ENCODE measurements around the gene PKDCC. TPM values are rescaled to one million over a fixed set of nuclear protein-coding genes. Genes with fewer than 3 reads are reported as not detected.

The PKDCC gene
- total RNA-seq, 1 experiment from 2014 or later: 3.9 TPM

DNA sequence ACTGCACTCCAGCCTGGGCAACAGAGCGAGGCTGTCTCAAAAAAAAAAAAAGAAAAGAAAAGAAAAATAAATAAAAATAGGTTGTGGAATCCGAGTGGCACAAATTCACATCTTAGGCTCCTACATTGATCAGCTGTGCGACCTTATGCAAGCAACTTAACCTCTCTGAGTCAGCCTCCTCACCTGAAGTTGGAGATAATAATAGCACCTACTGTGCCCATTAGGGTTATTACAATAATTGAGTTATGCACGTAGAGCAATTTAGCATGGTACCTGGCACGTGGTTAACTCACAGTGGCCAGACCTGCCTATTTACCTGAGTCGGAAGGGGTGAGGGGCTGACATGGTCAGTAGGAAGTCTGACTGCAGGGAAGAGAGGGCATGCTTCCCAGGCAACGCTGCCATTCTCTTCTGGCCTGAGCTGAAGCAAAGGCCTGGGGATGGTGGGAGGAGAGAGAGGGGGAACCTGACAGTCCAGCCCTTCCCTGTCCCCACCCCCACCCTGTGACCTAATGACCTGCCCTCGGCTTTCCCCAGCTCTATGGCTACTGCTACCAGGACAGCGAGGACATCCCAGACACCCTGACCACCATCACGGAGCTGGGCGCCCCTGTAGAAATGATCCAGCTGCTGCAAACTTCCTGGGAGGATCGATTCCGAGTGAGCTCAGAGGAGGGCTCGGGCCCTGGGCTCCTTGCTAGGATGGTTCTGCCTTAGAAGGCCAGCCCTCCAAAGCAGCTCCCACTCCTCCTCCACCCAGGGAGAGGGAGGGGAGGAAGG lies 5.1 kb downstream of the PKDCC start:
- Histone ChIP-seq H3K27ac (no peak overlapping the region), H3K9me3 (ENCODE audit: insufficient read depth, low read depth) (no peaks in the 10 kb centered on the region), H3K27me3 (ENCODE audit: insufficient read depth, low read depth) (no peaks in the 10 kb centered on the region), H3K36me3 (ENCODE audit: low read depth) (no peaks in the 10 kb centered on the region), H3K9me2 (ENCODE audit: insufficient read depth) (no peaks in the 10 kb centered on the region), H3K4me1 (replicated peaks; ENCODE audit: insufficient read depth) (peaks cover 9% of the 10 kb centered on the region; the same call in 1 of the 2 replicates), H3K4me2 (no peak overlapping the region), H2AFZ (no peak overlapping the region), H4K20me1 (ENCODE audit: insufficient read depth) (no peaks in the 10 kb centered on the region), H3K4me3 (no peak overlapping the region), H3K79me2 (ENCODE audit: low read depth) (0 out of 2 replicates have a peak, but pooled peaks cover 2% of the 10 kb centered on the region), H3F3A (ENCODE audit: insufficient read depth, low read depth) (no peaks in the 10 kb centered on the region)
- TF ChIP-seq, protein P1, sequence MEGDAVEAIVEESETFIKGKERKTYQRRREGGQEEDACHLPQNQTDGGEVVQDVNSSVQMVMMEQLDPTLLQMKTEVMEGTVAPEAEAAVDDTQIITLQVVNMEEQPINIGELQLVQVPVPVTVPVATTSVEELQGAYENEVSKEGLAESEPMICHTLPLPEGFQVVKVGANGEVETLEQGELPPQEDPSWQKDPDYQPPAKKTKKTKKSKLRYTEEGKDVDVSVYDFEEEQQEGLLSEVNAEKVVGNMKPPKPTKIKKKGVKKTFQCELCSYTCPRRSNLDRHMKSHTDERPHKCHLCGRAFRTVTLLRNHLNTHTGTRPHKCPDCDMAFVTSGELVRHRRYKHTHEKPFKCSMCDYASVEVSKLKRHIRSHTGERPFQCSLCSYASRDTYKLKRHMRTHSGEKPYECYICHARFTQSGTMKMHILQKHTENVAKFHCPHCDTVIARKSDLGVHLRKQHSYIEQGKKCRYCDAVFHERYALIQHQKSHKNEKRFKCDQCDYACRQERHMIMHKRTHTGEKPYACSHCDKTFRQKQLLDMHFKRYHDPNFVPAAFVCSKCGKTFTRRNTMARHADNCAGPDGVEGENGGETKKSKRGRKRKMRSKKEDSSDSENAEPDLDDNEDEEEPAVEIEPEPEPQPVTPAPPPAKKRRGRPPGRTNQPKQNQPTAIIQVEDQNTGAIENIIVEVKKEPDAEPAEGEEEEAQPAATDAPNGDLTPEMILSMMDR (conservative IDR thresholded peaks at IDR 0.05): no peak
- CTCF ChIA-PET: no interaction called here
- intact Hi-C loops (cut with micrococcal nuclease; ENCODE audit: unreplicated experiment): no loop called here
- BruUV-seq (replicated peaks): no TSS peak
- POLR2A ChIA-PET (ENCODE audit: unreplicated experiment): no interaction called here
- DNase-seq: no peak

DNA sequence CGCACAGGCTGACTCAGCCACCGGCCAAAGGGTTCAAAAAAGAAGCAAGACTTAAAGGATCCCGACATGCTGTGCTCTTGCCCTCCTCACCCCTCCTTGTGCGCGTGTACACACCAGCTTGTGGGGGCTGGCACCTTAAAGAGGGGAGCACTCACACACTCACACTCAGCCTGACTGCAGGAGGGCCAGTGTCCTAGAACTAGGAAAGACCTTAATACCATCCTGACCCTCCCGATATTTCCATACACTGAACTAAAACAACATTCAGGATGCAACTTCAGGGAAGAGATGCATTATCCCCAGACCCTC lies 5.6 kb downstream of the PKDCC start:
- 0 out of 2 replicates have a peak, but pooled peaks cover 2% of the 10 kb centered on the region for H3K79me2 ChIP-seq (ENCODE audit: low read depth)
- BruUV-seq (replicated peaks): no TSS peak
- ChIA-PET CTCF (no interaction called here), POLR2A (ENCODE audit: unreplicated experiment) (no interaction called here)
- H3K27ac ChIP-seq: no peak overlapping the region
- no peaks in the 10 kb centered on the region for H3K9me2 ChIP-seq (ENCODE audit: insufficient read depth)
- no peaks in the 10 kb centered on the region for H3K36me3 ChIP-seq (ENCODE audit: low read depth)
- TF ChIP-seq, protein P1 (conservative IDR thresholded peaks at IDR 0.05): no peak
- no peak for TF ChIP-seq EZH2 (IDR thresholded peaks at IDR 0.05; ENCODE audit: low read depth)
- H4K20me1 ChIP-seq (ENCODE audit: insufficient read depth): no peaks in the 10 kb centered on the region
- intact Hi-C loops (cut with micrococcal nuclease; ENCODE audit: unreplicated experiment): no loop called here
- DNase-seq: no peak
- no peak overlapping the region for H3K4me3 ChIP-seq
- H3K27me3 ChIP-seq (ENCODE audit: insufficient read depth, low read depth): no peaks in the 10 kb centered on the region
- H2AFZ ChIP-seq: no peak overlapping the region
- H3F3A ChIP-seq (ENCODE audit: insufficient read depth, low read depth): no peaks in the 10 kb centered on the region
- no peaks in the 10 kb centered on the region for H3K9me3 ChIP-seq (ENCODE audit: insufficient read depth, low read depth)
- peaks cover 9% of the 10 kb centered on the region; the same call in 1 of the 2 replicates for H3K4me1 ChIP-seq (replicated peaks; ENCODE audit: insufficient read depth)
- H3K4me2 ChIP-seq: no peak overlapping the region

DNA sequence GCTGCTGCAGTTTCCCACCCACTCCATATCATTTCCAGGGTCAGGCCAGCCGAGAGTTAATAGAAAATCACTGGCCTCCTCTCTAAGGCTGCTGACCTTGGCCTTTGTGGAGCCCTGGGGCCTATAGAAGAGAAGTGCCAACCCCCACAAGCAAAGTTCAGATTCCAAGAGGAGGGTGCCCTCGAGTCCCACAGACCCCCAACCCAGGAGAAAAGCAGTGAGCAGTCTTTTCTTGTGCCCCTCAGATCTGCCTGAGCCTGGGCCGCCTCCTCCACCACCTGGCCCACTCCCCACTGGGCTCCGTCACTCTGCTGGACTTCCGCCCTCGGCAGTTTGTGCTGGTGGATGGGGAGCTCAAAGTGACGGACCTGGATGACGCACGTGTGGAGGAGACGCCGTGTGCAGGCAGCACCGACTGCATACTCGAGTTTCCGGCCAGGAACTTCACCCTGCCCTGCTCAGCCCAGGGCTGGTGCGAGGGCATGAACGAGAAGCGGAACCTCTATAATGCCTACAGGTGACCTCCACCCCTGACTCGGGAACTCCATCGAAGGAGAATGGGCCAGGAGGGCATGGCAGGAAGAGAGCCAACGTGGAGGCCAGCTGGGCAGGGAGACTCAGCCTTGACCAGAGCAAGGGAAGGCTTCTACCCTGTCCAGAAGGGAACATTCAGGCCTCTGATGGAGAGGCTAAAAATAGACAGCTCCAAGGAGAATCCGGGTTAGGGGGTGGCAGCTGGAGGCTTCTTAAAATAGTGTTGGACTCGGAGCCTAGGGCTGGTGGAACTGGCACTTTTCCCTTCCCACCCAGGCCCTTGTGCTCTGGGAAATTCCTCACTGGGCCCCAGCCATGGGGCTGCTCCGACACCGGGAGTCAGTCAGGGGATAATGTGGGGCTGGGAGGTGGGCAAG lies 6.2 kb downstream of the PKDCC start:
- no peaks in the 10 kb centered on the region for H3K9me2 ChIP-seq (ENCODE audit: insufficient read depth)
- H3K27me3 ChIP-seq (ENCODE audit: insufficient read depth, low read depth): no peaks in the 10 kb centered on the region
- 0 out of 2 replicates have a peak, but pooled peaks cover 2% of the 10 kb centered on the region for H3K79me2 ChIP-seq (ENCODE audit: low read depth)
- no peaks in the 10 kb centered on the region for H3K9me3 ChIP-seq (ENCODE audit: insufficient read depth, low read depth)
- no peak for TF ChIP-seq EZH2 (IDR thresholded peaks at IDR 0.05; ENCODE audit: low read depth)
- TF ChIP-seq, protein P1 (conservative IDR thresholded peaks at IDR 0.05): no peak
- H3K27ac ChIP-seq: no peak overlapping the region
- CTCF ChIA-PET: no interaction called here
- H4K20me1 ChIP-seq (ENCODE audit: insufficient read depth): no peaks in the 10 kb centered on the region
- no peak overlapping the region for H3K4me3 ChIP-seq
- POLR2A ChIA-PET (ENCODE audit: unreplicated experiment): no interaction called here
- H2AFZ ChIP-seq: no peak overlapping the region
- H3F3A ChIP-seq (ENCODE audit: insufficient read depth, low read depth): no peaks in the 10 kb centered on the region
- no peak overlapping the region for H3K4me2 ChIP-seq
- H3K4me1 ChIP-seq (replicated peaks; ENCODE audit: insufficient read depth): peaks cover 4% of the 10 kb centered on the region; the same call in 1 of the 2 replicates
- intact Hi-C loops (cut with micrococcal nuclease; ENCODE audit: unreplicated experiment): no loop called here
- no peak for DNase-seq
- no TSS peak for BruUV-seq (replicated peaks)
- no peaks in the 10 kb centered on the region for H3K36me3 ChIP-seq (ENCODE audit: low read depth)
